CD14-positive monocyte (primary cell): Measurements from ENCODE around the gene SYNM. TPM values are rescaled to one million over a fixed set of nuclear protein-coding genes. Genes with fewer than 3 reads are reported as not detected.
"Not testable (repeated sequence)": the region's sequence is repeated elsewhere in the genome, so short reads cannot be mapped to it uniquely, and the experiment has no call there.

Experiments used
- DNase-seq, 3 donors: peaks; one replicate each; pipeline ENCODE4 v3.0.0-alpha.2; 2011 to 2022
- H2AFZ ChIP-seq: 2 replicates; pipeline ENCODE4 v1.6.0; 2012; ENCODE audit warnings: mild to moderate bottlenecking, low read depth, low read length, inconsistent platforms; ENCODE audit not compliant: insufficient read depth, poor library complexity, severe bottlenecking
- H3K27ac ChIP-seq, 2 donors: 1 replicate in 1 of 2; 2 replicates in 1 of 2; pipeline ENCODE4 v1.5.1; 2012 to 2013; ENCODE audit warnings: low read length in 2 of 2, control low read depth in 1 of 2, inconsistent platforms in 1 of 2, low read depth in 1 of 2, mild to moderate bottlenecking in 1 of 2
- H3K27me3 ChIP-seq, 2 donors: one replicate each; pipeline versions ENCODE4 v1.6.0 to v1.6.1; 2011 to 2013; ENCODE audit warnings: low read length in 2 of 2; ENCODE audit not compliant: control insufficient read depth in 2 of 2, insufficient read depth in 2 of 2
- H3K36me3 ChIP-seq, 2 donors: replicated peaks in 1 of 2; 1 replicate in 1 of 2; 2 replicates in 1 of 2; pipeline versions ENCODE4 v1.5.1 to v1.6.1; 2012 to 2013; ENCODE audit warnings: low read length in 2 of 2, control low read depth in 1 of 2, inconsistent platforms in 1 of 2, mild to moderate bottlenecking in 1 of 2; ENCODE audit not compliant: insufficient read depth in 2 of 2, control insufficient read depth in 1 of 2
- H3K4me1 ChIP-seq, 2 donors: 1 replicate in 1 of 2; 2 replicates in 1 of 2; pipeline versions ENCODE4 v1.5.1 to v1.6.1; 2012 to 2013; ENCODE audit warnings: low read length in 2 of 2, control low read depth in 1 of 2, inconsistent platforms in 1 of 2, mild to moderate bottlenecking in 1 of 2, moderate library complexity in 1 of 2; ENCODE audit not compliant: insufficient read depth in 2 of 2, control insufficient read depth in 1 of 2
- H3K4me2 ChIP-seq: replicated peaks from 2 replicates; pipeline ENCODE3; 2012; ENCODE audit warnings: low read length, moderate library complexity, mild to moderate bottlenecking; ENCODE audit not compliant: poor library complexity, severe bottlenecking; ENCODE audit errors: extremely low read depth
- H3K4me3 ChIP-seq, 3 experiments: fragments of 200-600 bp in 1 of 3; sonication (generic) in 1 of 3; replicated peaks in 1 of 3; 1 replicate in 2 of 3; 2 replicates in 1 of 3; pipeline ENCODE4 v1.5.1; 2011 to 2013; ENCODE audit warnings: low read length in 3 of 3, mild to moderate bottlenecking in 3 of 3, control low read depth in 2 of 3, low read depth in 2 of 3, inconsistent platforms in 1 of 3, moderate library complexity in 1 of 3
- H3K79me2 ChIP-seq: 2 replicates; pipeline ENCODE4 v1.6.0; 2012; ENCODE audit warnings: mild to moderate bottlenecking, control low read depth, inconsistent platforms, low read length, moderate library complexity; ENCODE audit not compliant: insufficient read depth
- H3K9ac ChIP-seq: 2 replicates; pipeline ENCODE4 v1.6.0; 2017; ENCODE audit warnings: low read length, mild to moderate bottlenecking; ENCODE audit not compliant: insufficient read depth, poor library complexity, severe bottlenecking
- H3K9me3 ChIP-seq, 2 donors: replicated peaks in 1 of 2; 1 replicate in 1 of 2; 2 replicates in 1 of 2; pipeline versions ENCODE4 v1.5.1 to v1.6.1; 2012 to 2013; ENCODE audit warnings: low read length in 2 of 2, control low read depth in 1 of 2; ENCODE audit not compliant: control insufficient read depth in 1 of 2, insufficient read depth in 1 of 2
- H4K20me1 ChIP-seq: 2 replicates; pipeline ENCODE4 v1.6.0; 2012; ENCODE audit warnings: mild to moderate bottlenecking, low read length, control low read depth, moderate library complexity; ENCODE audit not compliant: insufficient read depth
- H3K27ac Mint-ChIP-seq, 7 donors: one replicate each; pipeline ENCODE4 v1.8.0; 2020; ENCODE audit warnings: mild to moderate bottlenecking in 7 of 7, mixed read lengths in 7 of 7, moderate library complexity in 6 of 7, inconsistent platforms in 2 of 7
- H3K27me3 Mint-ChIP-seq, 3 donors: one replicate each; pipeline ENCODE4 v1.8.0; 2021 to 2022; ENCODE audit warnings: low read depth in 3 of 3, mild to moderate bottlenecking in 3 of 3, mixed read lengths in 3 of 3, moderate library complexity in 3 of 3, inconsistent platforms in 1 of 3
- H3K36me3 Mint-ChIP-seq, 2 donors: one replicate each; pipeline ENCODE4 v1.8.0; 2020; ENCODE audit warnings: mixed read lengths in 2 of 2, inconsistent platforms in 1 of 2, mild to moderate bottlenecking in 1 of 2
- H3K4me1 Mint-ChIP-seq: one replicate; pipeline ENCODE4 v1.8.0; 2020; ENCODE audit warnings: mild to moderate bottlenecking, mixed read lengths
- H3K4me3 Mint-ChIP-seq, 2 donors: one replicate each; pipeline ENCODE4 v1.8.0; 2020; ENCODE audit warnings: mild to moderate bottlenecking in 2 of 2, mixed read lengths in 2 of 2, moderate library complexity in 1 of 2
- H3K9me3 Mint-ChIP-seq, 7 donors: one replicate each; pipeline ENCODE4 v1.8.0; 2020 to 2022; ENCODE audit warnings: mixed read lengths in 7 of 7, mild to moderate bottlenecking in 6 of 7, moderate library complexity in 6 of 7, inconsistent platforms in 2 of 7
- CTCF ChIP-seq: fragments of 200-600 bp; IDR thresholded peaks from one replicate; pipeline ENCODE4 v1.8.0; 2022; ENCODE audit warnings: antibody characterized with exemption, mild to moderate bottlenecking
- WGBS: methylation state at CpG from one replicate; pipeline ENCODE4 v1.1.5; 2013; ENCODE audit warnings: missing lambda C conversion rate; ENCODE audit not compliant: insufficient coverage; 5-methylcytosine and 5-hydroxymethylcytosine counted together
- intact Hi-C, 2 donors: fragments of 100-400 bp; cut with micrococcal nuclease; formaldehyde crosslinking; loops; one replicate each; pipeline versions ENCODE4 v1.15.0 to v1.15.1; 2023
- polyA plus RNA-seq, 3 donors: library from polyadenylated mRNA; depleted of rRNA in 1 of 3; unstranded in 2 of 3; stranded (reverse) in 1 of 3; fragments of 300-500 nt in 2 of 3; fragments of >200 nt in 1 of 3; fragmentation: Illumina TruSeq in 2 of 3; gene quantifications; 1 replicate in 2 of 3; 2 replicates in 1 of 3; pipeline ENCODE4 v1.2.3, GENCODE V29; 2012 to 2021

The SYNM gene
- polyA plus RNA-seq, 3 donors: 0.04 to 0.05 TPM; not detected in 1

- intact Hi-C loops: loop anchor here in 1 of 2 donors (10.0 kb wide), 1 partner anchor 628 kb away; no protein-coding TSS in a partner anchor
- TF ChIP-seq CTCF: no peak
- Histone ChIP-seq H3K27me3 (no peaks in the 10 kb centered on the region), H3K9ac (no peak overlapping the region), H2AFZ (no peak overlapping the region), H3K4me2 (no peak overlapping the region), H3K4me1 (peaks cover 0 to 4% of the 10 kb centered on the region in 2 donors), H3K79me2 (no peaks in the 10 kb centered on the region), H3K9me3 (no peaks in the 10 kb centered on the region), H3K27ac (no peak overlapping the region), H4K20me1 (no peaks in the 10 kb centered on the region), H3K4me3 (no peak overlapping the region), H3K36me3 (no peaks in the 10 kb centered on the region)
- Mint-ChIP-seq H3K9me3 (peaks cover 0 to 3% (median 0%) of the 10 kb centered on the region in 7 donors), H3K36me3 (no peaks in the 10 kb centered on the region), H3K4me1 (peaks cover 3% of the 10 kb centered on the region), H3K27ac (no peak overlapping the region), H3K27me3 (peaks cover 4 to 7% (median 4%) of the 10 kb centered on the region in 3 donors), H3K4me3 (no peak overlapping the region)
- 26% methylated on average over 2 of the region's 4 CpGs for WGBS
- no peak for DNase-seq
Measured at GRCh38 chr15:99073008-99073717, 31.7 kb upstream of the SYNM start.

- Histone ChIP-seq H3K27ac (no peak overlapping the region), H3K9me3 (no peaks in the 10 kb centered on the region), H3K4me3 (no peak overlapping the region), H2AFZ (no peak overlapping the region), H3K36me3 (no peaks in the 10 kb centered on the region), H3K4me1 (peaks cover 0 to 4% of the 10 kb centered on the region in 2 donors), H3K4me2 (no peak overlapping the region), H3K9ac (no peak overlapping the region), H3K27me3 (no peaks in the 10 kb centered on the region), H4K20me1 (no peaks in the 10 kb centered on the region), H3K79me2 (no peaks in the 10 kb centered on the region)
- H3K9me3 Mint-ChIP-seq: peaks cover 0 to 3% (median 0%) of the 10 kb centered on the region in 7 donors
- H3K4me3 Mint-ChIP-seq: no peak overlapping the region
- no peaks in the 10 kb centered on the region for H3K36me3 Mint-ChIP-seq
- H3K27ac Mint-ChIP-seq: no peak overlapping the region
- TF ChIP-seq CTCF: no peak
- no peak for DNase-seq
- WGBS: 100% methylated on average over 2 of the region's 5 CpGs
- intact Hi-C loops: loop anchor here in 1 of 2 donors (10.0 kb wide), 1 partner anchor 630 kb away; no protein-coding TSS in a partner anchor
- H3K27me3 Mint-ChIP-seq: peaks cover 4 to 9% (median 4%) of the 10 kb centered on the region in 3 donors
- H3K4me1 Mint-ChIP-seq: peaks cover 3% of the 10 kb centered on the region
Measured at GRCh38 chr15:99074446-99074845, 30.4 kb upstream of the SYNM start.

GRCh38 chr15:99075059-99075652 lies 29.7 kb upstream of the SYNM start:
- H3K27ac Mint-ChIP-seq, H3K79me2 ChIP-seq, H3K27me3 ChIP-seq, H3K9me3 ChIP-seq, H3K4me1 Mint-ChIP-seq, H3K27me3 Mint-ChIP-seq, H3K4me3 ChIP-seq, H2AFZ ChIP-seq, H3K27ac ChIP-seq, H3K4me3 Mint-ChIP-seq, H3K36me3 Mint-ChIP-seq, H4K20me1 ChIP-seq, H3K36me3 ChIP-seq, H3K9me3 Mint-ChIP-seq, H3K4me2 ChIP-seq, DNase-seq, H3K9ac ChIP-seq, H3K4me1 ChIP-seq: not testable (repeated sequence)
- intact Hi-C loops: loop anchor here in 1 of 2 donors (10.0 kb wide), 1 partner anchor 630 kb away; no protein-coding TSS in a partner anchor
